ENCODE results near the gene BSCL2. TPM values are rescaled to one million over a fixed set of nuclear protein-coding genes. Genes with fewer than 3 reads are reported as not detected.

The BSCL2 gene
- total RNA-seq (2013) = 26.5 TPM
- polyA plus RNA-seq = 10 to 100 TPM; 43.5 to 65.7 (median 63.3) TPM
- polyA minus RNA-seq = 10.8 and 19.2 TPM in 2 replicates
- 1.5 to 8.9 (median 3.3) reads per million in 11 experiments for total RNA-seq

DNA sequence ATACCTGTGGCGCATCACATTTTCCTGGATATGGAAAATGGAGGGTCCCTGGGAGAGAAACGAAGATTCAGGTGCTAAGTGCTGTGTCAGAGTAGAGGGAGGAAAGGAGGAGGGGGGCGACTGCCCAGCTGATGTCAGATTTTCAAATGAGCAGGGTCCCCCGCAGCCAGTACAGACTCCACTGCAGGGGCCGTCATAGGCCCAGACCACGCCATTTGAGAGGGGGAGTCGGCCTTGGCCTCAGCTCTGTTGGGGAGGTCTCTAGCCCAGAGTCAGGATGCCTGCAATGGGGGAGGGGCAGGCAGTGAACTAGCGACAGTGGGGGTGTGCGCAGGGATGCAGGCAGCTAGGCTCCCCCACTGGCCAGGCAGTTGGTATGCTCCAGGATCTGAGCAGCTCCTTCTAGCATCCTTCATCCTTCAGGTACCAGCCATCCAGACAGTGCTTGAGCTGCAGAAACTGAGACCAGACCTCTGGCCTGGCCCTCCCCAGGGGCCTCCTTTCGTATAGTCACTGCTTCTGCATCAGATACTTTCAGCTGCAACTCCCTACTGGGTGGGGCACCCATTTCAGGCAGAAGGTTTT, at the start of gene BSCL2, which contains the start of gene GNG3:
BSCL2 (minus strand) TSS at position 148 of the 585 bp plus-strand sequence. CDS start 229 bp downstream, outside the sequence.
GNG3 (plus strand) TSS at position 400 of the 585 bp plus-strand sequence. CDS start 620 bp downstream, outside the sequence.
- Histone ChIP-seq H3K4me1 (ENCODE audit: control insufficient read depth in 1 of 2, insufficient read depth in 2 of 2, low read length in 2 of 2) (peaks cover 60 to 77% of the 10 kb centered on the region in 2 donors), H3K9ac (ENCODE audit: insufficient read depth, low read length, poor library complexity, severe bottlenecking) (no peak within 1 kb of the TSS), H3K36me3 (replicated peaks in 1 of 2; ENCODE audit: control insufficient read depth in 1 of 2, insufficient read depth in 2 of 2, low read length in 2 of 2) (peaks cover 15 to 19% of the 10 kb centered on the region in 2 donors), H3K4me3 (replicated peaks in 1 of 3; ENCODE audit: low read depth in 2 of 3, low read length in 3 of 3) (peak within 1 kb of the TSS; percentile 17 to 91 (median 42)), H3K4me2 (replicated peaks; ENCODE audit: extremely low read depth, low read length, poor library complexity, severe bottlenecking) (peak within 1 kb of the TSS; percentile 96), H3K27me3 (ENCODE audit: control insufficient read depth in 2 of 2, insufficient read depth in 2 of 2, low read length in 2 of 2) (no peaks in the 10 kb centered on the region), H3K79me2 (ENCODE audit: insufficient read depth, low read length) (peaks cover 13% of the 10 kb centered on the region), H4K20me1 (ENCODE audit: insufficient read depth, low read length) (no peaks in the 10 kb centered on the region), H3K9me3 (replicated peaks in 1 of 2; ENCODE audit: control insufficient read depth in 1 of 2, insufficient read depth in 1 of 2, low read length in 2 of 2) (no peaks in the 10 kb centered on the region), H2AFZ (ENCODE audit: insufficient read depth, low read depth, low read length, poor library complexity, severe bottlenecking) (peak within 1 kb of the TSS; percentile 98), H3K27ac (ENCODE audit: low read depth in 1 of 2, low read length in 2 of 2) (peak within 1 kb of the TSS; percentile 29 to 97)
- TF ChIP-seq, protein P1, sequence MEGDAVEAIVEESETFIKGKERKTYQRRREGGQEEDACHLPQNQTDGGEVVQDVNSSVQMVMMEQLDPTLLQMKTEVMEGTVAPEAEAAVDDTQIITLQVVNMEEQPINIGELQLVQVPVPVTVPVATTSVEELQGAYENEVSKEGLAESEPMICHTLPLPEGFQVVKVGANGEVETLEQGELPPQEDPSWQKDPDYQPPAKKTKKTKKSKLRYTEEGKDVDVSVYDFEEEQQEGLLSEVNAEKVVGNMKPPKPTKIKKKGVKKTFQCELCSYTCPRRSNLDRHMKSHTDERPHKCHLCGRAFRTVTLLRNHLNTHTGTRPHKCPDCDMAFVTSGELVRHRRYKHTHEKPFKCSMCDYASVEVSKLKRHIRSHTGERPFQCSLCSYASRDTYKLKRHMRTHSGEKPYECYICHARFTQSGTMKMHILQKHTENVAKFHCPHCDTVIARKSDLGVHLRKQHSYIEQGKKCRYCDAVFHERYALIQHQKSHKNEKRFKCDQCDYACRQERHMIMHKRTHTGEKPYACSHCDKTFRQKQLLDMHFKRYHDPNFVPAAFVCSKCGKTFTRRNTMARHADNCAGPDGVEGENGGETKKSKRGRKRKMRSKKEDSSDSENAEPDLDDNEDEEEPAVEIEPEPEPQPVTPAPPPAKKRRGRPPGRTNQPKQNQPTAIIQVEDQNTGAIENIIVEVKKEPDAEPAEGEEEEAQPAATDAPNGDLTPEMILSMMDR (IDR thresholded peaks at IDR 0.05) = no peak
- no peaks in the 10 kb centered on the region for H3K9me3 Mint-ChIP-seq
- peak within 1 kb of the TSS; percentile 82 to 87 for H3K4me3 Mint-ChIP-seq
- no peaks in the 10 kb centered on the region for H3K27me3 Mint-ChIP-seq (ENCODE audit: low read depth in 3 of 3)
- peak within 1 kb of the TSS; percentile 31 to 99 (median 78) for H3K27ac Mint-ChIP-seq
- H3K4me1 Mint-ChIP-seq = peaks cover 52% of the 10 kb centered on the region
- intact Hi-C loops (cut with micrococcal nuclease) = loop anchor here (5.0 to 10.0 kb wide), 2 partner anchors 55 to 113 kb away; partner anchors contain the start of genes TUT1 (in 2 of the 2) and INTS5 (in 1 of the 2)
- peaks cover 10 to 20% of the 10 kb centered on the region in 2 donors for H3K36me3 Mint-ChIP-seq
- 92% methylated on average over 9 of the region's 10 CpGs for WGBS (ENCODE audit: insufficient coverage)
- DNase-seq = no peak

DNA sequence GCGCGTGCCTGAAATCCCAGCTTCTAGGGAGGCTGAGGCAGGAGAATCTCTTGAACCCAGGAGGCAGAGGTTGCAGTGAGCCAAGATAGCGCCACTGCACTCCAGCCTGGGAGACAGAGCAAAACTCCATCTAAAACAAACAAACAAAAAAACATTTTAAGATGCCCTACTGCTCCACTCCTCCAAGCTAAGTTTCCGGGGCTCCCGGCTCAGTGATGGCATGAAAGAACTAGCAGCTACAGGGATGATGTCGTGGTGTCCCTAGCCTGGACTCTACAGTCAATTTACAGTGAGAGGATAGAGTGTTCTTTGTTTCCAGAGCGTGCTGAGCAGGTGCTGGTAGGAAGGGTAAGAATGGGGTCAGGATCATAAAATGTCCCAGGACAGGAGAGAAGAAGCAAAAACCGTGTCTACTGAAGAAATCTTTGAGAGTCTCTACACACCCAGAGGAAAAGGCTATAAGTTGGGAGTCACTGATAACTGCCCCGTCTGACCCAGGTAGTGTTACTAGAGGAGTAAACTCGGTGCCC, 47.9 kb upstream of the BSCL2 start:
- intact Hi-C loops (cut with micrococcal nuclease) = no loop called here
- no peak overlapping the region for H3K9ac ChIP-seq (ENCODE audit: insufficient read depth, low read length, poor library complexity, severe bottlenecking)
- no peak overlapping the region for H3K4me3 Mint-ChIP-seq

More for the DNA sequence above, 47.9 kb upstream of the BSCL2 start:
- H3K79me2 ChIP-seq (ENCODE audit: insufficient read depth, low read length) = peaks cover 34% of the 10 kb centered on the region
- no peak overlapping the region for H3K4me3 ChIP-seq (replicated peaks in 1 of 3; ENCODE audit: low read depth in 2 of 3, low read length in 3 of 3)
- no peak overlapping the region for H3K4me2 ChIP-seq (replicated peaks; ENCODE audit: extremely low read depth, low read length, poor library complexity, severe bottlenecking)
- TF ChIP-seq, protein P1 (IDR thresholded peaks at IDR 0.05) = no peak
- peaks cover 12 to 19% of the 10 kb centered on the region in 2 donors for H3K4me1 ChIP-seq (ENCODE audit: control insufficient read depth in 1 of 2, insufficient read depth in 2 of 2, low read length in 2 of 2)
- WGBS (ENCODE audit: insufficient coverage) = 100% methylated on average over 6 of the region's 10 CpGs
- peak overlapping the region in 1 of 7 donors; percentile 15 for H3K27ac Mint-ChIP-seq
- H3K27me3 Mint-ChIP-seq (ENCODE audit: low read depth in 3 of 3) = peaks cover 1 to 2% (median 1%) of the 10 kb centered on the region in 3 donors
- peak overlapping the region; percentile 90 for H2AFZ ChIP-seq (ENCODE audit: insufficient read depth, low read depth, low read length, poor library complexity, severe bottlenecking)
- peaks cover 8 to 24% of the 10 kb centered on the region in 2 donors for H3K36me3 Mint-ChIP-seq
- no peak for DNase-seq
- no peaks in the 10 kb centered on the region for H3K9me3 Mint-ChIP-seq
- no peaks in the 10 kb centered on the region for H3K27me3 ChIP-seq (ENCODE audit: control insufficient read depth in 2 of 2, insufficient read depth in 2 of 2, low read length in 2 of 2)
- peaks cover 16% of the 10 kb centered on the region for H3K4me1 Mint-ChIP-seq
- H3K9me3 ChIP-seq (replicated peaks in 1 of 2; ENCODE audit: control insufficient read depth in 1 of 2, insufficient read depth in 1 of 2, low read length in 2 of 2) = no peaks in the 10 kb centered on the region
- peaks cover 5 to 18% of the 10 kb centered on the region in 2 donors for H3K36me3 ChIP-seq (replicated peaks in 1 of 2; ENCODE audit: control insufficient read depth in 1 of 2, insufficient read depth in 2 of 2, low read length in 2 of 2)
- no peaks in the 10 kb centered on the region for H4K20me1 ChIP-seq (ENCODE audit: insufficient read depth, low read length)
- H3K27ac ChIP-seq (ENCODE audit: low read depth in 1 of 2, low read length in 2 of 2) = no peak overlapping the region
